Measurements from ENCODE around the gene FBXW4.
A peak's percentile ranks its signal among the peaks of the same experiment; 100 is the strongest.

FBXW4 gene

DNA sequence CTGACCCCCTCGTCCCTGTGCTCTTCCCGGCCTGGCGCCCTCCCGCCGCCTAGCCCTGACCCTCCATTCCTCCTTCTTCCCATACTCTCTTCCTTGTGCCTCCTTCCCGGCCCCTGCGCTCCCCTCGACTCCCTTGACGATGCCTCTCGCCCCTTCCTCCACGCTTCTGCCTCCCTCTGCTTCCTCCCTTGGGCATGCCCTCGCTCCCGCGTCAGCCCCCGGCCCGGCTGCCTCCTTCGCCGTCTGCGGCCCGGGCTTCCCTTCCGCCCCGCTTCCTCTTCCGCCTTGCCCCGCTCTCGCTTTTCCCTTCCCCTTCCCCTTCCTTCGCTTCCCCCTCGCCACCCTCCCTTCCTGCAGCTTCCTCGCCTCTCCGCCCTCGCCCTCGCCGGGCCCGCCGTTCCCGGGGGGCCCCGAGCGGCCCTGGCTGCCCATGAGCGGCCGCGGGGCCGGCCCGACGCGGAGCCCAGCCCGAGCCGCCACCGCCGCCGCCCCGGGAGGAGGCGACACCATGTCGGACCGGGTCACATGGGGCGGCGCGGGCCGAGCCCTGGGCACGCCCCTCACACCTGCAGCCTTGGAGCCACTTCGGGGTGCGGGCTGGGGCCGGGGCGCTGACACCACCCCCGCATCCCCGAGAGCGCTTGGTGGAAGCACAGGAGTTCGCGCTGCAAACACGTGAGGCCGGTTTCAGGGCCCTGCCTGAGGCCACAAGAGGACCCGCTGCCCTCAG, at the start of gene FBXW4:
FBXW4 (minus strand) TSS at position 497 of the 730 bp plus-strand sequence; CDS start at position 432, 65 bp downstream.
- DNase-seq (ENCODE audit: low spot score): peak; percentile 65

DNA sequence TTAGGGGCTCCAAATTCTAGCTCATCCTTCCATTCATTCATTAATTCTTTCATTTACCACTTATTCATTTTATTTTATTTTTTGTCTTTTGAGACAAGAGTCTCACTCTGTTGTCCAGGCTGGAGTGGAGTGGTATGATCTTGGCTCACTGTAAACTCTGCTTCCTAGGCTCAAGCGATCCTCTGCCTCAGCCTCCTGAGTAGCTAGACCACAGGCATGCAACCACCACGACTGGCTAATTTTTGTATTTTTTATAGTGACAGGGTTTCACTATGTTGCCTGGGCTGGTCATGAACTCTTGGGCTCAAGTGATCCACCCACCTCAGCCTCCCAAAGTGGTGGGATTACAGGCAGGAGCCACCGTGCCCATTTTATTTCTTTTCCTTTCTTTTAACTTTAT, 49.3 kb upstream of the FBXW4 start:
- no peak for DNase-seq (ENCODE audit: low spot score)

GRCh38 chr10:101741938-101742337, 47.0 kb upstream of the FBXW4 start:
- no peak for DNase-seq (ENCODE audit: low spot score)

DNA sequence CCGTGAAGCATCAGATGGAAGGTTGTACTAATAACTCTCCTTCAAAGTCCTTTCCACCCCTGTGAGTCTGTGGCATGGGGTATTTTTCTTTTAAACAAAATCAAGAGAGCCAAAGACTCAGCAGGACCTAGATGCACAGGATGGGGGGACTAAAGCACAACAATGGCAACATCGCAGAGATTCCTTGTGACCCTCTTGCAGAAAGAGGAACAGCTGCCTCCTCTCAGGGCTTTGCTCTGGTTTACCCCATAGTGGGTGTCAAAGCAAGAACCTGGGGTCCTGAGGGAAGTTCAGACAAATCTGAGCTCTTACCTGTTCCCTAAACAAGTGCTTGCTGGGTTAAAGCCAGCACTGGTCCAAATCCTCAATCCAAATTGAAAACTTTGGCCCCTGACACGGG, 41.7 kb upstream of the FBXW4 start:
- DNase-seq (ENCODE audit: low spot score): no peak

DNA sequence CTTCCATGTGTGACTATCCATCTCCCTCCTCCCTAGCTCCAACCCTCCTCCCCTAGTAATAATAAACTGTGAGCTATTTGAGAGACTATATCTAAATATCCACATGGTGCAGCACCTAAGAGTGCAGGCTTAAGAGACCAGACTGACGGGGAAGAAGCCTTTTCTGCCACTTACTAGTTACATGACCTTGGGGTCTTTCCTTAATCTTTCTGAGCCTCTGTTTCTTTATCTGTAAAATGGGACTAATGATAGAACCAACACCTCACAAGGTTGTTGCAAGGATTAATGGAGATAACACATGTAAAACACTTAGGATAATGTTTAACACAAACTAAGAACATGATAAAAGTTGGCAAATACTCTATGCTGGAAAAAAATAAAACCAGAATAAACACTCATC, 37.1 kb upstream of the FBXW4 start:
- DNase-seq (ENCODE audit: low spot score): no peak

- no peak for DNase-seq (ENCODE audit: low spot score)
These were observed 31.1 kb upstream of the FBXW4 start for GRCh38 chr10:101726115-101726387.

DNA sequence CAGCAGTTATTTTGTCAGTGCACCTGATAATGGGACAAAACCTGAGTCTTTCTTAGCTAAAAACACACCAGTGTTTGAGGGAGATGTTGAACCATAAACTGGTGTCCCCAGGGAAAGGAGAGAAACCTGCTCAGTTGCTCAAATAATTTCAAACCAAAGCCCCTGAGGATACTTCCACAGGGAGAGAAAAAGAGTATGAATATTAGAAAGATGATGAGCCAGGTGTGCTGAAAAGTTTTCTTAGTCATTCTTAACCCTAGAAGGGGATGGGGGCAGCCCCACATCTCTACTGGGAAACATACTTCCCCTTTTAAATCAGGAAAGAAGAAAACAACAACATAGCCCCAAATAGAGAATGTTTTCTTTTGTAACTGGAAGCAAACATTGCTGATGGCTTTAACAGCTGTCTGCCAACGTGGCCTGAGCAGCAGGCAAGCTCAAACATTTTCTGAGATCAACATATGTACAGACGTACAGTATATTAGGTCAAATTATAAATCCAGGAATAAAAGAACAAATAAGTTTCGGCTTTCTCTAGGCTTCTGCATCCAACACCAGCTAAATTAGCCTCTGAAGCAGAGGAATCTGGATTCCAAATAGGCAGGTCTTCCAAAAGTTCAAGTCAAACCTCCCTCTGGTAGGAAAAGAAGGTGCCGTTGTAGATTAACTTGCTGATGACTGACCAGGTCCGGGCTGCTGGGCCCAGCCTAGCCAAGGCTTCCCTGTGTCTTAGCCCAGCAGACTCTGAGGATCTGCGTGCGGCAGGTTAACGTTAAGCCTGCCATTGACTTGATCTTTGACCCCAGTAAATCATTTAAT, 30.5 kb upstream of the FBXW4 start:
- DNase-seq (ENCODE audit: low spot score): no peak

- no peak for DNase-seq (ENCODE audit: low spot score)
These were observed 29.5 kb upstream of the FBXW4 start for GRCh38 chr10:101724446-101724845.

DNA sequence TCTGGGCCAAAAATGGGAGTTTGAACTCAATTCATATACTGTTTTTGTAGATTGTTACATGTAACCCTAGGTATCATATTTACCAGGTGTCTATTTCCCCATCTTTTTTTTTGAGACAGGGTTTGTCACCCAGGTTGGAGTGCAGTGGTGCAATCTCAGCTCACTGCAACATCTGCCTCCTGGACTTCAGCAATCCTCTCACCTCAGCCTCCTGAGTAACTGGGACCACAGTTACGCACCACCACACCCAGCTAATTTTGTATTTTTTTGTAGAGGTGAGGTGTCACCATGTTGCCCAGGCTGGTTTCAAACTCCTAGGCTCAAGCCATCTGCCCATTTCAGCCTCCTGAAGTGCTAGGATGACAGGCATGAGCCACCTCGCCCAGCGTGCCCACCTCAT, 28.2 kb upstream of the FBXW4 start:
- DNase-seq (ENCODE audit: low spot score): no peak

- no peak for DNase-seq (ENCODE audit: low spot score)
These were observed 26.8 kb upstream of the FBXW4 start for GRCh38 chr10:101721806-101722205.

DNA sequence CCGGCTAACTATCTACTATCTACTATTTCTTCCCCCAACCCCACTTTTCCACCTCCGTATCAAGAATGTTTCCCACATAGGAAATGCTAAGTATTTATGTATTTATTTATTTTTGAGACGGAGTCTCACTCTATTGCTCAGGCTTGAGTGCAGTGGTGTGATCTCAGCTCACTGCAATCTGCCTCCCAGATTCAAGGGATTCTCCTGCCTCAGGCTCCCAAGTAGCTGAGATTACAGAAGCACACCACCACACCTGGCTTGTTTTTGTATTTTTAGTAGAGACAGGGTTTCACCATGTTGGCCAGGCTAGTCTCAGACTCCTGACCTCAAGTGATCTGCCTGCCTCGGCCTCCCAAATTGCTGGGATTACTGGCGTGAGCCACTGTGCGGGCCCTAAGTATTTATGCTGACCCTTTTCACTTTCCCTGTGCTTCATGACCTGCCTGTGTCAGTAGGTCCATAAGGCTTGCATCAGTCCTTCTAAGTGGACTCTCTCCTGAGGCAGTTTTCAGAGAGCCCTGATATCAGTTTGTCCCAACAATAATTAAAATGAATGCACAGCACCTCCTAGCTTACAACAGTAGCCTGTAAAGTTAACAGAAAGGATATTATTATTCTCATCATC, 25.7 kb upstream of the FBXW4 start:
- DNase-seq (ENCODE audit: low spot score): no peak

DNA sequence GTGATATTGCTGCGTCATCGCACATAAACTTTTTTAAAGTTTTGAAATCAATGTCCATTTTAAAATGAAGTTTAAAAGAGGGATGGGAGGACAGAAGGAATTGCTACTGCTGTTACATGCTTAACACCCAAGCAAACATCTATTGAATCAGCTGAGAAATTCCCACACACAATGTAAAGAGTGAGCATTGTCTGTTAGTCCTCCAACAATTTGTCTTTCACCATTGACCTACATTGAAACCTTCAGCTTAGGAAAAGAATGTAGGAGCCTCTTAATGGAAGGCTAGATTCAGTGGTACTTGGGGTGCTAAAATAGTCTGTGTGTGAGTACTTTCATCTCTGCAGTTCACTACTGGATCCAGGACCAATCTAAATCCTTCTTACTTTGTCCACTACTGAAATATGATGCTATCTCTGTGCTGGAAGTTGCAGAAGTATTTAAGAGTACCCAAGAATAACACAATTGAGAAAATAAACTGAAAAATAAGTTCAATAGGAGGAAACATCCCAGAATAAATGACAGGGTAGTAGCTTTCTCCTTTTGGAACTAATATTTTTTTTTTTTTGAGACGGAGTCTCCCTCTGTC, 23.8 kb upstream of the FBXW4 start:
- no peak for DNase-seq (ENCODE audit: low spot score)

GRCh38 chr10:101716891-101717659, 22.1 kb upstream of the FBXW4 start:
- DNase-seq (ENCODE audit: low spot score): no peak

- DNase-seq (ENCODE audit: low spot score): no peak
These were observed 18.0 kb upstream of the FBXW4 start for GRCh38 chr10:101712997-101713396.

DNA sequence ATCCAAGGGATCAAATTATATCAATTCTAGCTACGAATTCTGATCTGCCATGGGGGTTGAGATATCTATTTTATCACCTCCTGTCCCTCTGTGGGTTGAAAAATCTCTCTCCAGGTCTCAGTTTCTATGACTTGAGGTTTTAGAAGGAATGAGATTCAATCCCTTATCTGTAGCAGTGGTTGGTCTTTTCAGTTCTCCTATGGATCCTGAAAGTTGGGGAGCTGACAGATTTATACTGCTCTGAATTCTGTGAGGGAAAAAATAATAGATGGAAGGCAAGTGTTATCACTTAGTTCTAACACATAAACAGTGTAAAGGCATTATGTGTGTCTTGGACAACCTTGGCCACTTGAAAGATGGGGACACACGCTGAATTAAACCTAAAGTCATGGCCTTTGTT, 15.8 kb upstream of the FBXW4 start:
- no peak for DNase-seq (ENCODE audit: low spot score)

DNA sequence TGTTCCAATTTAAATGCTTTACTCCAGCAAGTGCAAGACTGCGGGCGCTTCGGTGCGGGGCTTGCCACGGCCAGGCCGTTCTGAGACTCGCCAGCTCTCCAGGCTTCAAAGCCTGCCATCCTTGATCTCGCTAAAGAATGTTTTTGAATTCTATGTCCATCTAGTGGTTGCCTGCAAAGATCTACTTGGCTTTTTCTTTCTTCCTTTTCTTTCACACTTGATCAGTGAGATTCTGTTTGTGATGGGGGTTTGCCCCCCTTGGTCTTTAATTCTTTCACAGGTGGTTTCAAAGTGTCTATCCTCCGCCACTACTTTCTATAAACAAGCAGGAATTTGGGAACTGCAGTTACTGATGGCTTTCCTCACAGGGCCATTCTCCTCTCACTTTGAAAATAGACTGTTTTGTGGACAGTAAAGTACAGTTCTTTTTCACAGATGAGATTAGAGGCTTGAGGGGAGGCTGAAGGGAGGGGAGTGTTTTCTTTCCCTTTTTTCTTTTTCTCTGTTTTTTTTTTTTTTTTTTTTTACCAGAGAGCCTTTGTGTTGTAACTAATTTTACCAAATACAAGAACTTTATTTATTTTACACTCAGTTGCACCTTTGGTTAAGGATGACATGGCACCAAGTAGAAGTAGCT, 15.2 kb upstream of the FBXW4 start:
- DNase-seq (ENCODE audit: low spot score): no peak

DNA sequence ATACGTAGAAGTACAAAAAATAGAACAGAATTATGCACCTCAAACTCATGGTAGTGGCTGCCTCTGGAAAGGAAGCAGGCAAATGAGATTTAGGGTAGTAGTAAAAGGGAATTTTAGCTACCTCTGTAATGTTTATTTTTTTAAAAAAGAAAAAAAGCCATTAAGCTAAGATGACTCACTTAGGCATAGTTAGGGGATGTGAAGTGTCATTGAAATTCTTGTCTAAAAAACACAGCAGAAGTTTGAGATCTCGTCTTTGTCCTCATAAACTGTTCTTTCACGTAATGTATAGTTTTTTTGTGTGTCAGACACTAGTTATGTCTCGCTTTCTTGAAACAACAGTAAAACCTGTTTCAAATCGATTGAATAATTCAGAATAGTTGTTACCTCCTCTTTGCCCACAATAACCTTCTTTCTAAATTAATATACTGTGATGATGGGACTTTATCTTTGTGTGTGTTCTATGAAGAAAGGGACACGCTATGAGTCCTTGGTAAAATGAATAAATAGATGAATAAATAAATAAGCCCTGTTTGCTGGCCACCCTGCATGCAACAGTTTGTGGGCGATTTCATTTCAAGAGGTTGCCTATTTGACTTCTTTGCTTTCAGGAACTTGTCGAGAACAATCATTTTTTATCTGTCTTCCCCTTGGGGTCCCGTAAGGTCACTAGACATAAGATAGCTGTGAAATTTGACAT, 14.5 kb upstream of the FBXW4 start:
- DNase-seq (ENCODE audit: low spot score): no peak

DNA sequence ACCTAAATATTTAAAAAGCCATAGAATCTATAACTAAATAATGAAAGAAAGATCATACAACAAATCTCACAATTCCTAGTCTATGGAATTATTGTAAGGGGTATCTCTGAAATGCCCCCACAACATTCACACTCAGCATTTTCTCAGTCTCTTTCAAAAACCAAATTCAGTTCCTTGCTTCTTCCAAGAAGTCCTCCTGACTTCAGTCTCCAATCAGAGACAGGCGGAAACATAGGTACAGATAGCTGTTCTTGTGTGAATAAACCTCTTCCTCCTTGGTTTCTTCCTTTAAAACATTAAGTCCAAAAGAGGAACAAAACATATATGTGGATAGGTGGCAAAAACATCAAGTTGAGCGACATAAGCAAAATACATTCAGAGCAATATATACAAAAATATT, 13.9 kb upstream of the FBXW4 start:
- DNase-seq (ENCODE audit: low spot score): no peak

DNA sequence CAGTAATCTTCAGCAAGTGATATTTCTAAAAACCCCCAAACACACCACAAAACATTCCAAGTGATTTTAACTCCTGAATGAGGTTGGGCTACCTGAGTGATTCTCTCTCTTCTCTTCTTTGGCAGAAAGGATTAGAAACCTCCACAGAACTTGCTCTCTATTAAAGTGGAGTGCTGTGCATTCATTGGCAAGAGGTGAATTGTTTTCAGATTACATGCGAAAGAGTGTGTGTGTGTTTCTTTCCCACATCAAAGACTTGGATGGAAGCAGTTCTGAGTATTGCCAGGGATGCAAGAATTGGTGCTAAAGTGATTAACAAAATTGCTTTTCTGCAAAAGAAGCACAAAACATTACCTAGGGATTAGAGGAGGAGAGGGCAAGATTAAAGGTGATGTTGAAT, 13.1 kb upstream of the FBXW4 start:
- DNase-seq (ENCODE audit: low spot score): no peak

GRCh38 chr10:101704331-101704730, 9.4 kb upstream of the FBXW4 start:
- DNase-seq (ENCODE audit: low spot score): no peak

DNA sequence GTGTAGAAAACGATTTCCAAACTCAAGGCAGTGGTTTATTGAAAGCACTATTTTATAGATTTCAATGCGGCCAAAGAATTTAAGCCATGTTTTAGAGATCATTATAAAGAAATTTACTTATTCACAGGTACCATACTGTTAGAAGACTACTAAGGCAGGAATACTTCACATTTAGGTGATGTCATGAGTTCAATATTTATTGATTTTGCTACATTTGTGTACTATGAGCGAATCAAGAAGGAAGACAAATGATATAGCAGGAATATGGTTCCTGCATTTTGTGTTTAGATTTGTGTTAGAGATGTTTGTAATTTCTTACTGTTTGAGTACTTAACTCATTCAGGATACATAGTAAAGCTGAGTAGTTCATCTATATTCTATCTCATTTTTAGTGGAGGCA, 1.7 kb upstream of the FBXW4 start:
- no peak for DNase-seq (ENCODE audit: low spot score)

Data from CD4-positive, alpha-beta T cell treated with Interleukin-6 at 100 ng/mL for 8 hours (primary cell).